Retinal pigment epithelial cell (primary cell): Measurements from ENCODE around the gene CHCHD6.
"Not testable (repeated sequence)": the region's sequence is repeated elsewhere in the genome, so short reads cannot be mapped to it uniquely, and the experiment has no call there.

ENCODE experiments used
- DNase-seq: peaks from one replicate; pipeline ENCODE4 v3.0.0-alpha.2; 2010; ENCODE audit warnings: low read depth
- H3K4me3 ChIP-seq: 2 replicates; pipeline ENCODE4 v1.5.1; 2011; ENCODE audit warnings: mild to moderate bottlenecking, low read length, control low read depth, moderate library complexity
- TF ChIP-seq, protein P1 (sequence below): conservative IDR thresholded peaks from 2 replicates; pipeline ENCODE4 v1.5.1; 2011; ENCODE audit warnings: low read depth, low read length, control low read depth, inconsistent platforms

CHCHD6 gene

DNA sequence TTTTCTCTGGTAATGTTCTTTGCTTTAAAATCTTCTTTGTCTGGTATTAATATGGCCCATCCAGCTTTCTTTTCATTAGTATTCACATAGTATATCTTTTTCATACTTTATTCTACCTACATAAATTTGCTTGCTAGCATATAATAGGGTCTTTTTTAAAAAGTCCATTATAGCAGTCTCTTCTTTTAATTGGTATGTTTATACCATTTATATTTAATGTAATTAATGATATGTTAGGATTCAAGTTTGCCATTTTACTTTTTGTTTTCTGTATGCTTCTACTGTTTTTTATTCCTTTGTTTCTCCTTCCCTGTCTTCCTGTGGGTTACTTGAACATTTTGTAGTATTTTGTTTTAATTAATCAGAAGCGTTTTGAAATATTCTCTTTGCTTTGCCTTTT, 89.0 kb downstream of the CHCHD6 start:
- H3K4me3 ChIP-seq = no peak overlapping the region
- TF ChIP-seq, protein P1, sequence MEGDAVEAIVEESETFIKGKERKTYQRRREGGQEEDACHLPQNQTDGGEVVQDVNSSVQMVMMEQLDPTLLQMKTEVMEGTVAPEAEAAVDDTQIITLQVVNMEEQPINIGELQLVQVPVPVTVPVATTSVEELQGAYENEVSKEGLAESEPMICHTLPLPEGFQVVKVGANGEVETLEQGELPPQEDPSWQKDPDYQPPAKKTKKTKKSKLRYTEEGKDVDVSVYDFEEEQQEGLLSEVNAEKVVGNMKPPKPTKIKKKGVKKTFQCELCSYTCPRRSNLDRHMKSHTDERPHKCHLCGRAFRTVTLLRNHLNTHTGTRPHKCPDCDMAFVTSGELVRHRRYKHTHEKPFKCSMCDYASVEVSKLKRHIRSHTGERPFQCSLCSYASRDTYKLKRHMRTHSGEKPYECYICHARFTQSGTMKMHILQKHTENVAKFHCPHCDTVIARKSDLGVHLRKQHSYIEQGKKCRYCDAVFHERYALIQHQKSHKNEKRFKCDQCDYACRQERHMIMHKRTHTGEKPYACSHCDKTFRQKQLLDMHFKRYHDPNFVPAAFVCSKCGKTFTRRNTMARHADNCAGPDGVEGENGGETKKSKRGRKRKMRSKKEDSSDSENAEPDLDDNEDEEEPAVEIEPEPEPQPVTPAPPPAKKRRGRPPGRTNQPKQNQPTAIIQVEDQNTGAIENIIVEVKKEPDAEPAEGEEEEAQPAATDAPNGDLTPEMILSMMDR = no peak
- no peak for DNase-seq

DNA sequence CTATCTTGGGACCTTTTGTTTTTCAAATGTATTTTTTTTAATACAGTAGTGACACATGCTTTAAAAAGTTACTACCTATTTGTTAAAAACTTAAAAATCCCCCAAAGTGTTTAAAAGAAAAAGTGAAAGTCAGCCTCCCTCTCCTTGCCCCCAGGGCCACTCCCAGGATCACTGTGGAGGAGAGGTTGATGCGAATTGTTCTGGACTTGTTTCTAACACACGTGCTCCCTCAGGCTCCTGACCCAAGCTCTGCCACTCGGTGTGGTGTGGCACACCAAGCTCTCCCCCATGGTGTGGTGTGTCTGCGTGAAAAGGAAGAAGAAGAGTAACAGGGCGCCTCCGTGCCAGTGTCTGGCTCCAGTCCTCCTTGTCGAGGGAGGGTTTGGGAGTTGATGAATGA, 93.5 kb downstream of the CHCHD6 start:
- TF ChIP-seq, protein P1 = no peak
- DNase-seq = no peak

DNA sequence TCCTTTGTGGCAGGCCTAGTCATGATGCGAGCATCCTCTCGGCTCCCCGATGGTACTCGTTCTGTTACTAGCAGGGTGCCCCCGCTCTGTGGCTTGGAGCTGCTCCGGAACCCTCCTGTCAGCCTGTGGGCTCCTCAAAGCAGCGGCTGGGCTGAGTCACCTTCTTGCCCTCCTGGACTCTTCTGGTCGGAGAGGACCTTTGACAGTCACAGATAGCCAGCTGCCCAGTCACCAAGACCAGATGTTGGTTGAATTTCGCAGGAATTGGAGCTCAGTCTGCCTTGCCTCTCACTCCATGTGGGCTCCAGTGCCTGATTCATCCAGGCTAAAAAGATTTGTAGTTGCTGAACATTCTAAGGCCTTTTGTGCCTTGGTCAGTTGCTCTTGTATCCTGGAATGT, 94.5 kb downstream of the CHCHD6 start:
- TF ChIP-seq, protein P1 = no peak
- H3K4me3 ChIP-seq = no peak overlapping the region
- no peak for DNase-seq

More for the DNA sequence above, 93.5 kb downstream of the CHCHD6 start:
- no peak overlapping the region for H3K4me3 ChIP-seq

DNA sequence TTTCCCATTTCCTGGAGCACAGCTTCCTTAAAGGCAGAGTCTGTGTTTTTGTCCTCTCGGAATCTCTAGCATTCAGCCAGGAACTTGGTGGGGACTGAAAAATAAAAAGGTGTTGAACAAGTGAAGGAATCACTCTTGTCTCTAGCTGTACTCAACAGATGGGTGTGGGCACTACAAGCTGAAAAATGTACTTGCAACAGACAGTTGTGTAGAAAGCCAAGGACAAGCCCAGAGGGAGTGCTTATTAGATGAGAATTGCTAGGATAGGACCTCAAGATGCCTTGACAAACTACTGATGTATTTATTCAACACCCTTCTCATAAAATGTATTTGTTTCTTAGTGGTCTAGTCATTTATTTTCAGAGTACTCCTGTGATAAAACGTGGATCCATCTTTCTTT, 95.1 kb downstream of the CHCHD6 start:
- DNase-seq = no peak
- H3K4me3 ChIP-seq = no peak overlapping the region
- TF ChIP-seq, protein P1 = no peak

DNA sequence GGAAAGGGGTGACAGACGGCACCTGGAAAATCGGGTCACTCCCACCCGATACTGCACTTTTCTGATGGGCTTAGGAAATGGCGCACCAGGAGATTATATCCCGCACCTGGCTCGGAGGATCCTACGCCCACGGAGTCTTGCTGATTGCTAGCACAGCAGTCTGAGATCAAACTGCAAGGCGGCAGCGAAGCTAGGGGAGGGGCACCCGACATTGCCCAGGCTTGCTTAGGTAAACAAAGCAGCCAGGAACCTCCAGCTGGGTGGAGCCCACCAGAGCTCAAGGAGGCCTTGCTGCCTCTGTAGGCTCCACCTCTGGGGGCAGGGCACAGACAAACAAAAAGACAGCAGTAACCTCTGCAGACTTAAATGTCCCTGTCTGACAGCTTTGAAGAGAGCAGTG, 97.3 kb downstream of the CHCHD6 start:
- DNase-seq, H3K4me3 ChIP-seq: not testable (repeated sequence)

DNA sequence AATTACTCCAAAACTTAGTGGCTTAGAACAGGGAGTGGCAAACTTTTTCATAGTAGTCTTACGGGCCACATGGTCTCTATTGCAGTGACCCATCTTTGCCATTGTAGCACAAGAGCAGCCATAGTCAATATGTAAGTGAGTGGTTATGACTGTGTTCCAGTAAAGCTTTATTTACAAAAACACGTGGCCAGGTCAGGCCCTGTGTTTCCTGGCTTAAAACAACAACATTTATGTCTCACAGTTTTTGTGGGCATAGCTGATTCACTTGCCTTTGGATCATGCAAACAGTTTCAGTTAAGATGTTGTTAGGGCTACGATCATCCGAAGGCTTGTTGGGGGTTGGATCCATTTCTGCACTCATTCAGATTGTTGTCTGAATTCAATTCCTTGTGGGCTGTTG, 103.8 kb downstream of the CHCHD6 start:
- TF ChIP-seq, protein P1 = no peak
- no peak for DNase-seq
- no peak overlapping the region for H3K4me3 ChIP-seq

DNA sequence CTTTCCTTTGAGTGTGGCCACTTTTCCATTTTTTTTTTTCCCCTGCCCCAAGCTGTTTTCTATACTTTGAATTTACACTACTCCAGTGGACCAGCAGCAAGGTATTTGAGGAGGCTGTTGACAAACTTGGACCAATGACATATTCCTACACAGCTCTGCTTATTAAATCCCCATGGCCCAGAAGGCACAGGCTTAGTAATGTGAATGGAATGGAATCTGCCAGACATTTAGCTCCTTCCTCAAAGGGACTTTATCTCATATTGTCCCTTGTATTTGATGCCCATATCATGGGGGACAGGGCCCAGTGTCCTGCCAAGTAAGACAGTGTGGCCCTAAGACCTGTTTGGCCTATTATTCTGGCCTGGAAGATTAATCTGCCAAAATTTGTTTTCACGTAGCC, 107.5 kb downstream of the CHCHD6 start:
- TF ChIP-seq, protein P1 = no peak
- no peak overlapping the region for H3K4me3 ChIP-seq
- no peak for DNase-seq

DNA sequence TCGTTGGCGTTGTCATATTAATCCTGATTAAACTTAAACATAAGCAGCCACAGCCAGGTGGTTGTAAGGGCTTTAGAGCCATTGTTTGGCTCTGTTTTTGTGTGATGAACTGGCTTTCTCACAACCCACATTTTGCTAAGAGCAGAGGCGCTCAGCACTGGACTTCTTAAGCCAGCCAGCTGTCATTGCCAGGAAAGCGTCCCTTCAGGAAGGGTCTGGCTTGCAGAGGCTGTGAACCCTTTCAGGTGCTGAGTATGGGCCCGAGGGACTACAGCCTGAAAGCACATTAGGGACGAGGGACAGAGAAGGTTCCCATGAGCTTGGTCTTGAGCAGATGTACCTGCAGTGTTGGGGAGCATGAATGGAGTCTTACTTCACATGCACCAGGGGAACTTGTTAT, 112.3 kb downstream of the CHCHD6 start:
- no peak for DNase-seq
- H3K4me3 ChIP-seq = no peak overlapping the region
- TF ChIP-seq, protein P1 = no peak
